Measurements from ENCODE around the gene MAML2.

Gene MAML2

DNA sequence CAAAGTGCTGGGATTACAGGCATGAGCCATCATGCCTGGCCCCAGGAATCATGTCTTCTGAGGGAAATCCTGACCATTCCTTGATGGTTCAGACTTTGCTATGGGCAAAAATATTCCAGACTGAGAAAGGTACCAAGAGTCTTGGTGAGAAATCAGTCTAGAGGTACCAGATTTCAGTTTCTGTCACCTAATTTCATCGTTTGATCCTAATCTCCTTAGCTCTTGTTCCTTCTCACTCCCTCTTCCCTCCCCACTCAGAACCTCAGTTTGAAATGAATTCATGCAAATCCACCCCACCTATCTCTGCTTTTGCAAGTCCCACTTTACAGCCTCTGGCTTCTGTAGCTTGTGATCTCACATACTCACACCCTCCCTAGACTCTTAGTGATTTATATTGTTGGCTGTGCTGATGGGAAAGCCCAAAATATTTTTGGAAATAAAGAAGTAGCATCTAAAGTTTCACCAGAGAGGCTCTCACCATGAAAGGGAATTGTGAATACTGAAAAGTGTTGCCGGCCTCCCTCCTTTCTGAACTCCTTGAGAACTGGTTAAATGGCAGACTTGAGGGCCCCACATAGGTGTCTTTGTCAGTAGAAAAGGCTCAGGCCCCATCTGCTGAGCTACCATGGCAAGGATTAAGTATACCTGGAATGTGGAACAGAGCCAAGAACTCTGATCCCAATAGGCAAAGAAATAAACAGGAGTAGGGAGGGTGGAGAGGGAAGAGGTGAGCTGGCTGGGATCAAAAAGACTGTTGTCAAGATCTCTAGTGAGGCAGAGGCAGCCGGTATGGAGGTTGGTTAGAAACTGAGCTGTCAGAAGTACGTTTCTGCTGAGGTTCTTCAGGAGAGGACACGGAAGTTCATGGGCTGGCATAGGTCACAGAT lies 228.6 kb downstream of the MAML2 start:
- no peak for DNase-seq

DNA sequence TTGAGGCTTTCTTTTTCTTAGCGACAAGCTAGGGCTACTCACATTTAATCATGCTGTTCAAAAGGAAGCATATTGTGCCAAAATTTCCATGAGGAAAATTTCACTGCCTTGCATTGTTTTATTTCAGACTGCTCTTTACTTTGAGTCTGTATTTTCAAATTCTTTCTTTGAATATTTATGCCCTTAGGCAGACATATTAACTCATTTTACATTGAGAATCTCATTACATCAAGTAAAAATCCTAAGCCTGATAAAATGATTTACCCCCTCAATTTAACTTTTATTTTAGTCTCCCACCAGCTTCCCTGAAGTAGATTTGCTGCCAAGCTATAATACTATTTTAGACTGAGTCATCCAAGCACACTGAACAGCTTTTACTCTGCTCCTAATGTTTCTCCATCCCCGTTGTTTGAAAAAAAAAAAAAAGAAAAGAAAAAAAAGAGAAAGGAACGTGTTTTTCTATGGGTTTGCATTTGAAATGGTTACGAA lies 229.8 kb downstream of the MAML2 start:
- DNase-seq, result no peak

DNA sequence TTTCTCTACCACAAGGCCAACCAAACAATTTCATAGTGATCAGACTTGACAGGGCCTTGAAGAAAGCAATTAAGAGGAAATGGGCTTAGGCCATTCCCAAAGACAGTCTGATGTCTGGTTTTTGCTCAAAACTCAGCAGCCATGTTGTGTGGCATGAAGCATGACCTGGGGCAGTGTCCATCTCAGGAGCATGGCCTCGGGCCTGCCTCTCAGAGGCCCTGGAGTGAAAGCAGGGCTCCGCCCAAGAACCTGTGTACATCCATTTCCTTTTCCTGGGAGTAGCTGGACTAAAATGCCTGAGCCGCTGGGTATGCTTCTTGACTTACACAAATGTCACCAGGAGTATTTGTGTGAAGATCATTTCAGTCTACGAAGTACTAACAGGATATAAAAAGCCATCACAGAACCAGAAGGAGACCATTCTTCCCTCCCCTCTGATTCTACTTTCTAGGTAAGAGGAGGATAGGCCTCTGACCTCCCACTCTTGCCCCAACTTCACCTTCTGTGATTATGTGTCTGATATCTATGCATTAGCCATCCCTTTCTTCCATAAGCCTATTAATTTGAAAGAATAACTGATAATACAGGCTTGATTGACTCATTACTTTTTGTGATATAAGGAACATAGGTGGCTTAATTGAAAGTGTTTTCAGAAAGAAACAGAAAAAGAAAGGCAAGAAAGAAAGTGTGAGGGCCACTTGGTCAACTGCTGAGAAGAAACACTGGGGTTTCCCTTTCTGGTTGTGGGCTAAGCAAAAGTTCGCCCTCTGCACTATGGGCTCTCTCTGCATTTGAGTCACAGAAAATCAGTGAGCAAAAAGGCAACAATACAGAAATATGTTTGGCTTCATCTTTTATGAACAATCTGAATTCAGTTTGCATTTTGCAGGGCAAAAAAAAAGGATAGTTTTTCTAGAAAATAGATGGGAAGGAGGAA lies 230.5 kb downstream of the MAML2 start:
- no peak for DNase-seq

DNA sequence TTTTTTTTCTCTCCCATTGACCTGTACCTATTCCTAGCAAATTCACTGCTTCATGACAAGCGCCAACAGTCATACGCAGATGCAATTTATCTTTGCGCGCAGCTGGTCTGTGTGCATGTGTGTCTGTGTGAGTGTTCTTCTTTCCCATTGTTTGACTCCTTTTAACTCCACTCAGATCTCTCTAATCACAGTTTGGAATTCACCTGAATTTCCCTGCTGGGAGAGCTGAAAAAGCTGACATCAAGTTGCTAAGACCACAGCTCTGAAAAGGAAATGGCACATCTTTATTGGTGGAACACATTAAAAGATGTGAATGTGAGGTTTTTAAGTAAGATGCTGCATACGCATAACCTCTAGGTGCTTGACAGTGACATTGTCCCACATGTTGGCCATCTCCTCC lies 231.7 kb downstream of the MAML2 start:
- no peak for DNase-seq

DNA sequence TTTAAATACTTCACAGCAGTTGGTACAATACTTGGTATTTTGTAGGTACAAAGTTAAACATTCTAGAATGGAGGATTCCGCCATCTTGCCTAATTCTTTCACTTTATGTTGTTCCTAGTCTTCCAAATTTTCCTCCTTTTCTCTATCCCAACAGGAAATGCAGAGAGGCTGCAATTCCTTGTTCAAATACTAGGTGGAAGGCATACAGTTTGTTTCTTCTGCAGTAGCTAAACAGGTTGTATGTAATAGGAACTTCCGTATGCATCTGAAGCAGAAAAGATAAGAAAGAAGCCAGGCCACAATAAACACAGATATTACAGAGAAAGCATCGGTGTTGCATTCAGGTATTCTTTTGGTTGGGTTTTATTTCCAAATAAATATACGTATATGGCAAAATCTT lies 232.7 kb downstream of the MAML2 start:
- no peak for DNase-seq

DNA sequence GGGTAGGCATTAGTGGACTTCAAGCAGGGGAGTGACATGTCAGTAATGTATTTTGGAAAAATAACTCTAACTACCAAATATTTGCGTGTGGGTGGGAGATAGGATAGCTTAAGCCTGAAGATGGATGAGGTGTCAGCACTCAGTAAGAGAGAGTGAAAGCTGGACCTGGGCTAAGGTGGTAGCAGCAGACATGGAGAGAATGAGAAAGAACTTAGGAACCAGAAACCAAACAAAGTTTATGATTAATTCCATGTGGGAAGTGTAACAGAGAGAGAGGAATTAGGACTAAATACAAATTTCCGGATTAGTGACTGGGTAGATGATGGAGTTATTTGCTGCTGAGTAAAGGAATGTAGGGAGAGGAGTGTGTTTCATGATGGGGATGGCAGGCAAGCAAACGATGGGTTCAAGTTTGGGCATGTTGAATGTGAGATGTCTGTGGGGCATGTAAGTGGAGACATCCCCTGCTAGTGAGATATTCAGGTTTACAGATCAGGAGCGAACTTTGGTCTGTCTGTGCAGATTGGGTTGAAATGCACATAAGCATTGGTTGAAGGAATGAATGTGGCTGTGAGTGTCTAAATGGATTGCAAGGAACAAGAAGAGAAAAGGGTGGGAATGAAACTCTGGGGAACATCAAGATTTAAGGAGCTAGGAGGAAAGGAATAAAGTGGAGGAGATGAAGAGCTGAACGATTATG lies 233.5 kb downstream of the MAML2 start:
- DNase-seq, result no peak

DNA sequence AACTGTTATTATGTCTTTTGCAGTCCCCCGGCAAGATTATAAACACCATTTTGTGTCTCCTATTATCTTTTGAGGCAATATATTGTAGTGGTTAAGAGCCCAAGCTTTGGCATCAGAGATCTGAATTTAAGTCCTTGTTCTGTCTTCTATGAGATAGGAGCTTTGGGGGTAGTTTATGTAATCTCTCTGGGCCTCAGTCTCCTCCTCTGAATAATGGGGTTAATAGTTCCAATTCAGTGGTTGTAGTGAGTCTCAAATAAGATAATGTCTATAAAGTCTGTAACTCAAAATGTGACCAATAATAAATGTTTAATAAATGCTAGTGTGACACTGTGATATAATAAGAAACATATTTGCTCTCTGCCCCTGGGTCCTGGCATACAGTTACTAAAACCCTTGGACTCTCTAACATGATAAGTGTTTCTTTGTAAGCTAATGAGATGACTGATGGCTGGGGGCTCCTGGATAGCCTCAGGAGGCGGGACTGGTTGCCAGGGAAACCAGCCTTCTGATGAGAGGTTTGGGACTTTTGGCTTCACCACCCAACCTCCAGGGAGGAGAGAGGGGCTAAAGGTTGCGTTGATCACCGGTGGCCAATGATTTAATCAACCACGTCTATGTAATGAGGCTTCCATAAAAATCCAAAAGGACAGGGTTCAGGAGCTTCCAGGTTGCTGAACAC lies 235.7 kb downstream of the MAML2 start:
- DNase-seq, result no peak

DNA sequence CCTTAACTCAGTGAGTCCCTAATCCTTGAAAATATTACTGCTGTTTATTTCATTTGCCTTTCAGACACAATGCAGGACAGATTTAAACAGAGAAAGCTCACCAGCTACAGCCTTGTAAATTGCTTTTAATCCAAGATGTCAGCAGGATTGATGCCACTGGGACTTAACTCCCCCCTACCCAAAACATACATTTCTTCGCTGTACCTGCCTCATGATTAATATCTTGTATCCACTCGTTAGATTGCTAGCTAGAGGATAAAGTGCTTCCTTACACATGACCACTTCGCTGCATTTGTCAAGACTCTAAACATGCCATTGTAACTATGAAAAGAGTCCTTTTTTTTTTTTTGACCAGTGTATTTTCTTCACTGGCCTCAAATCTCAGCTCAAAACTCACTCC lies 236.3 kb downstream of the MAML2 start:
- no peak for DNase-seq

DNA sequence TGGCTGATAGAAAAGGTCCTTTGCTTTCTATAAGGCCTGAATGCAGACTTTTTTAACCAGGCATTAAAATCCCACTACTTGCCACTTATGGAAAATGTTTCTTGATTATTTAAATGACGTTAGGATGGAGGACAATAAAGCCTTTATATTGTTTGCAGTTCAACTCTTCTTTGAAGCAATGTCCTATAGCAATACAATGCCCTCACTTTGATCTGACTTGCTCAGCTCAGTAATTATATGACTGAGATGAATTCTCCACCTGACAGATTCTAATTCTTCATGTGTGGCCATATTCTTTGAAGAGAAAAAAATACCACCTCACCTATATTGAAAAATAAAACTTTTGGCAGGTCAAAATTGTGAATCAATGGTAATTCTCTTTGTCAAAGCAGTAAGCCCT lies 237.1 kb downstream of the MAML2 start:
- no peak for DNase-seq

DNA sequence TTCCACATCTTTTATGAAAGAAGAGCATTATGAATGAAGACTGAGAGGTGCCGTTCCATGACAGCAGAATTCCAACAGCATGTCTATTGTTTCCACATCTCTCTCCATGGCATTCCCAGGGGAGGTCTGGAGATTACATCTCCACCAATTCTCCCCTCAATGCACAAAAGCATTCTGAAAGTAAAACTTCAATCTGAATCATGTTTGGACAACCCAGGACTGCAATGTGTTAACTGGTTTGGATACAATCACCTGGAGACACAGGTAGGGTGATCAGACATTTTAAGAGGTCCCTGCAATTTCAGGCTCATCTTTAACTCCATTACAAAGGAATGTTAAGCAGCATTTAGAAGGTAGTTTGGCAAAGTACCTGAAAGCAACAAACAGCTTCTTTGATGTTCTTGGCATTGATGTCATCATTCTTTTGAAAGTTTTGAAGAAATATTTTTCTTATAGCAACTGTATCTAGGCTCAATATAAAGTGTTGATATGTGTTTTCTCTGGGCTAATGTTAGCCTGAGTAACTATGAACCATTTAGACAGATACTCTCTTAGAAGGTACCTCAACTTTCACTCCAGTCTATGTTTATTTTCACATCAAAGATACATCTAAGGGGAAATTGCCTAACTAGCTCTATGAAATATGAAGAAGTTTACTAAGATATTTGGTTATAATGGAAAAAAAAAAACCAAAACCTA lies 237.6 kb downstream of the MAML2 start:
- no peak for DNase-seq

DNA sequence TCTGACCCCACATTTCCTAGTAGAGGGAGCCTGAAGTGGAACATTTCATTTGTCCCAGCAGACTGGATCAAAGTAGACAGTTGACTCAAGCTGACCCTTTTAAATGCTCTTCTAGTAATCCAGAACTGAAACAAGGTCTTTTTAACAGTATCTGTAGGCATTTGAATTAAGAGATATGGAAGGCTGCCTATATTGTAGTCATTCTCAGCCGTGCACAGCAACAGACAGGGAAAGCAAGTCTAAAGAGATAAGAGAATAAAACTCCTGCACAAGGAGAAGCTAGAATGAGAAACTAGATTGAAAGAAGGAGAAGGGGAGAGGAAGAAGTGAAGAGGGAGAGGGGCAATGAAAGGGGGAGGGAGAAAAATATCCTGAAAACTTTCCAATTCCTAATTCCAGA lies 238.5 kb downstream of the MAML2 start:
- DNase-seq, result no peak

DNA sequence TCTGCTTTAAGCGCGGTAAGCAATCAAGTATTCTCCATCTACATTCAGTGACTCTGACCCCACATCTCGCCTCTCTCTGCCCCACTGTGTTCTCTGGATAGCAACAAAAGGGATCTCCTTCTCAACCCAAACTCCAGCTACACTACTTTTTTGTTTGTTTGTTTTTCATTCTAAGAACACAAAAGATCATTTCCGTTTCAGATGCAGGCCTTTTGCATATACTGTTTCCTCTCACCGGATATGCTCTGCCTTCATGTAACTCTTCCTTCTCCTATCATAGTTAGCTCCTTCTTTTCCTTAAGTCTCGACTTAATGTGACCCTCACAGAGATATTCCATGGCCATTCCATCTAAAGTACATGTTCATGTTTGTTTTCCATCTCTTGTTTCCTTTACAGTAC lies 239.3 kb downstream of the MAML2 start:
- DNase-seq, result no peak

DNA sequence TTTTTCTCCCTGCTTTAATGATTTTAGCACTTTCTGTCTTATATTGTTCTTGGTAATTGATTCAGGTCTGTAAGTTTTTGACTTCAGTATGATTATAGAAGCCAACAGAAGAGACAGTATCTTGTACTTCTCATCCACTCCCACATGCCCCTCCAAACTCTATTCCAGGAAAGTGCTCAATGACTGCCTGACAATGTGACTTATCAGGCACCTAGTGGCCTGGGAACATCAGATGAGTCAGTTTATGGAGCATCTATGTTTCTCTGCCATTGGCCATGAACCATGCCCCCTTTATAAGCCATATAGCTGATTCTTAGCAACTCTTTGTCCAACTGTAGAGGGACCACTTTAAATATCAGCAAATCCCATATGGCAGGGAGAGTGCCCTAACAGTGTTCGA lies 239.9 kb downstream of the MAML2 start:
- DNase-seq, result no peak

DNA sequence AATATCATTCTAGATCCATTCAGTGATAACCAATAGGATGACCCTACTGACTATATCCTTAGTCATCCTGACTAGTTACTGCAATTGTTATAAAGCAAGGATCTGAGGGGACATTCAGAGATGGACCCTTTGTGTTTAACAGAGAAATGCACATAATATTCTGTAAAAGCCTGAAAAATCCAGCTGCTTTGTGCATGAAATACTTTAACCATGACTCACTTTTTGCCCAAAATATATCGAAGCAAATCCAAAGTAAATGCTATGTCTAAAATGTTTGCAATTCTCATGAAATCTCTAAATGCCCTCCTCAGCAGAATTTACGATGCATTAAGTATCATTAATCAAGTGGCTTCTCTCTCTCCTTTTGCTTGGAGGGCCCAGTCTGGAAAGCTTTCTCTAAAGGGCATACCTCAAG lies 240.3 kb downstream of the MAML2 start:
- no peak for DNase-seq

DNA sequence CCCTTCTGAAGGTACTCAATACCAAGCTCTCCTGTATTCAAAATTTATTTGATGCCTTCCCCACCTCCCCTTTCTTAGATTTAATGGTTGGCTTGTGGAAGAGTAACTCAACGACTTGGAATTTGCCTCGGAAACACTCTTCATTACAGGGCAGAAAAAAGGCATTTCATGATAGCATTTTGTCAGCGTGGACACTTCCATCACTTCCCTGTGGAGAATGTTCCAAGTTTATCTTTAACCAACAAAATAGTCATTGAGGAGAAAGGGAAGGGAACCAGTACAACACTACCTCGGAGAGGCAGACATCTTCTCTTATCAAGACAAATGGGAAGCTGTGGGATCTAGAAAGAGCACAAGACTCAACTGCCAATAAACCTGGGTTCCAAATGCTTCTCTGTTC lies 241.8 kb downstream of the MAML2 start:
- DNase-seq, result no peak

DNA sequence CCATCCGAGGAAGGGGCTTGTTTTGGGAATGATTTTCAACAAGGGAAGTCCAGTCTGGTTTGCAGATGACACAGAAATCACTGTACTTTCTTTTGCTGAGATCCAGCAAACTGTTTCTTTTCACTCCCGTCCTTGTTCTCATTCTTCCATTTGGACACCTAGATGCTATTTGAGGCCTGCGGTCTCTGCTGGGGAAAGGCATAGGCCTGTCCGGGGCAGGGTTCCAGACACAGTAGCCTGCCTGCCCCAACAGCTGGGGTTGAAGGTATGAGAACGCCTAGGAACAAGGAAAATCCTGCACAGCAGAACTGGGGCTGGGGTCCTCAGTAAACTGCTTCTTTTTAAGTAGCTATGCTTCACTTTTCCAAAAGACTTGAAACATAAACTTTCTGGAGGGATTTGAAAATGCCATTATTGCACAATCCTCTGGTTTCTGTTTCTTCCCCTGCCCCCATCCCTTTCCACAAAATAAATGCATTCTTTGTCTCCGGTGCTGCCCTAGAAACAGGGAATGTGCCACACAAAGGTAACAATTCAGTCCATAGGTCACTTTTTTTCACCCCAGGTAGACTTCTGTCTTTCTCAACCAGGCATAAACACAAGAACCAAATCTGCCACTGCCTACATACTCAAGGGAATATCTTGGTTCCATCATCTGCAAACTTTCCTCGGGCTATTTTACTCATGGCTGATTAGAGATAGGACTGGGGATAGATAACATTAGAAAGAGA lies 244.3 kb downstream of the MAML2 start:
- DNase-seq, result no peak

DNA sequence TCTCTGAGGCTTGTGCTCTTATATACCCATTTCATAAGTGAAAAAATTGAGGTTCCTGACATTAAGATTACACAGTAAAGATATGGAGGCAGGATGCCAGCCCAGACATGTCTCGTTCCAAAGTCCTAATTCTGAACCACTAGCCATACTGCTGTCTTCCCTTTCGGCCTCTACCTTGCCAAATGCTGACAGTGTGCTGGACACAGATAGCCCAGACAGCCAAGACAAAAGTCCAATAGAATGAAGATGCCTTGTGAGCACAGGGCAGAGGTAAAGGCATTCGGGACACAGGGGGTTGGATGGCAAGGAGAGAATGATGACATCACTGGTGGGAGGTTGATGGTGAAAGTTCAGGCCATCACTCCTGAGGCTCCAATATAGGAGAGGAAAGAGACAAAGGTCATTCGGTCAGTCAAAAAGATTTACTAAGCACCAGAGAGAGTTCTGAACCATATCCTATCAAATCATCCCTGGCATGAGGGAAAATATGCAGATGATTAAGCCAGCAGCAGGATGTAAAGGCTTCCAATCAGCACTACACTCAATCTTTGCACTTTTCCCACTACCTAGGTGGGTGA lies 245.1 kb downstream of the MAML2 start:
- no peak for DNase-seq

DNA sequence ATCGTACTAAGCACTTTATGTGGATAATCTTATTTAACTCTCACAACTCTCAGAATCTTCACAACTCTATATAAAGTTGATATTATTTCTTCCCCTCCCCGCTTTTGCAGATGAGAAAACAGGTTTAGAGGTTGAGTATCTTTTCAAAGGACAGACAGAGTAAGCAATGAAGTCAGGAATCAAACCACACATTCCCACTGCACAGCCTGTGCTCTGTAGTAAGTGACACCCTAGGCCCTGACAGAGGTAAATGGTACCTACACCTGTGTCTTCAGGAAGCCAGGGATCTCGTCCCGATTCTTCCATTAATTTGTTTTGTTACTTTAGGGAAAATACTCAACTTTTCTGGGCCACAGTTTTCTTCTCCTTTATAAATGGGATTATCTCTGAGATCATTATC lies 246.6 kb downstream of the MAML2 start:
- no peak for DNase-seq

DNA sequence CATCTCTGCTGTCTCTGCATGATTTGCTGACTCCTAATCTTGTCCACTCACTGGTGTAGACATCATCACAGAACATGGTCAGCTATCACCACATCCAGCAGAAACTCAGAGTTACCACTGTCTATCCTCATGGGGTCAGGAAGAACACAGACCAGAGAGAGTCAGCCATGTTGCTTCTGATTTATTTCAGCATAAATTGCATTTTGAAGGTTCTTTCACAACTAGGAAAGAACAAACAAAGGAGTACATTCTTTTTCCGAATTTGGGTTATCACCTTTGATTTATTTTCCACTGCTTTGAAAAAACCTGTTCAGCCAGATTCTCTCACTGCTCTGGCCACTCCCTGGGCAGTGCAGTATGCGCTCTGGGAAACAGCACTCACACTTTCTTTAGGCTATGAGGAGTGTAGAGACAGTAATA lies 247.1 kb downstream of the MAML2 start:
- DNase-seq, result no peak

DNA sequence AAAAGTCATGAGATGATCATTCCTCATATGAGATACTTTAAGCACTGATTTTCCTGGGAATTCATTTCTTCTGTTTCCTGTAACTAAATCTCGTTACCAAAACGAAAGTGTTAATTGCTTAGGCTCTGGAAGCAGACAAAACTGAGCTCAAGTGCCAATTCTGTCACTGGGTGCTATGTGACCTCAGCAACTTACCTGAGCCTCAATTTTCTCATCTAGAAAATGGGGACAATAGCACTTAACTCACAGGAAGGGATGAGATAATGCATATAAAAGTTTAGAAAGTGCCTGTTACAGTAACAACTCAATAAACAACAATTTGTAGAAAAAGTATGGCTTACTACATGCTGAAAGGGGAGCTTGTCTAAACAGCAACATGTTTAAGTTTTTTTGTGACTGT lies 248.8 kb downstream of the MAML2 start:
- DNase-seq, result no peak

DNA sequence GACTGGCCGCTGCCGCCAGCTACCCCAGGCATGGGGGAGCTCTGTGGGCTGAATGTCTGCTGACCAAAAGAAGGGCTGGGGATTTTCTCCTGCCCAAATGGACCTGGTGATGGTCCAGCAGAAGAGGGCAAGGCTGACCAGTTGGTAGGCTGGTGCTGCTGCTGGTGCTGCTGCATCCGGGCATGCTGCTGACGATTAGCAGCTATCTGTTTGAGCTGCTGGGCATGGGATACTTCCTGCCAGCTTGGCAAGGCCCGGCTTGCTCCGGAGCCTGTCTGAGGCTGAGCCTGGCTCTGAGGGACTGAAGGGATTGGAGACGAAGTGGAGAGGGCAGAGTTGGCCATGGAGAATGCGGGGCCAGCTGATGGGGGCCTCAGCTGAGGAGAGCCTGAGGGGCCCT lies 250.5 kb downstream of the MAML2 start:
- no peak for DNase-seq

Measured in DMS79 (cell line).